ENCODE measurements around the gene BAMBI.

DNA sequence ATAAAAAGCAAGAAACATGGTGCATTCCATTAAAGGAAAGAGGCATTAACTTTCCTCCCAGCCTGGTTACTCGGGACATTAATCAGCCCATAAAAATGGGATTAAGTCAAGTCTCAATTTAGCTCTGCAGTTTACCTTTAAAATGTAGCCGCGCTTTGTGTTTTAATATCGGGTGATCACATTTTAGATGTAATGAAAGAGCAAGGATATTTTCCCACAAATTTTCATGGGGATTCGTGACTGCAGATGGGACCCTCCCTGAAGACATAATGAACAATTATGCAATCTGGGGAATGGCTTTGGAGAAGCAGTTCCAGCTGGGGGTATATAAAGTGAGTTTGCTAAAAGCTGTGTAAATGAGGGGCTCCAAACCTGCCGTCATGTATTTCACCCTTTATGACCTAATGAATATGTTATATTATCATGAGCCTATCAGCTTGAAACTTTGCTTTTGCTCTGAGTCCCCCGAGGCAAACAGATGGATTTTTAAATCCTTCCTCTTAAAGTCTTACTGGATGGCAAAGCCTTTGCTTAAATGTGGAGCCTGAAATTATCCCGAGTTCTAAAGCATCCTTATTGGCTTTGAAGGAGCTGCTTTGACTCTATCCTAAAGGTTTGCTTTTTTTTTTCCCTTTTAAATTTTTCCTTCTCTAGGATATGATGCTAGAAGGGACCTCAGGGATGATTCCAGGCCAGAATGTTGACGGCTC, 31.8 kb downstream of the BAMBI start:
- TF ChIP-seq POLR2A (IDR thresholded peaks at IDR 0.05; ENCODE audit: low read depth, low read length) (no peak), POLR2AphosphoS5 (IDR thresholded peaks at IDR 0.05; ENCODE audit: low read depth, low read length) (no peak), TAF1 (IDR thresholded peaks at IDR 0.05; ENCODE audit: low read depth, low read length) (no peak)
